Progenitor cell of endocrine pancreas (in vitro differentiated cells): ENCODE measurements around the gene WDR46. TPM values are rescaled to one million over a fixed set of nuclear protein-coding genes. Genes with fewer than 3 reads are reported as not detected.
A peak's percentile ranks its signal among the peaks of the same experiment; 100 is the strongest.

Experiments
- DNase-seq: peaks from one replicate; pipeline ENCODE4 v3.0.0; 2021; ENCODE audit warnings: low spot score; ENCODE audit not compliant: unreplicated experiment
- H3K27ac Mint-ChIP-seq: 2 replicates; pipeline ENCODE4 v1.8.0; 2021; ENCODE audit warnings: mild to moderate bottlenecking, moderate library complexity, mixed read lengths
- H3K27me3 Mint-ChIP-seq: 2 replicates; pipeline ENCODE4 v1.8.0; 2021; ENCODE audit warnings: mixed read lengths
- H3K36me3 Mint-ChIP-seq: 2 replicates; pipeline ENCODE4 v1.8.0; 2022; ENCODE audit warnings: mixed read lengths; ENCODE audit not compliant: insufficient read depth
- H3K4me1 Mint-ChIP-seq: 2 replicates; pipeline ENCODE4 v1.8.0; 2021; ENCODE audit warnings: low read depth, mixed read lengths
- H3K4me3 Mint-ChIP-seq: 2 replicates; pipeline ENCODE4 v1.8.0; 2021; ENCODE audit warnings: low read depth, mild to moderate bottlenecking, moderate library complexity, mixed read lengths
- H3K9me3 Mint-ChIP-seq: 2 replicates; pipeline ENCODE4 v1.8.0; 2021; ENCODE audit warnings: low read depth, mixed read lengths
- CTCF ChIP-seq: fragments of 200-600 bp; sonication (generic); IDR thresholded peaks from one replicate; pipeline ENCODE4 v1.5.0; 2021; ENCODE audit warnings: antibody characterized with exemption, mild to moderate bottlenecking; ENCODE audit not compliant: unreplicated experiment
- total RNA-seq: library from RNA; stranded (reverse); gene quantifications from 2 replicates; pipeline ENCODE4 v1.2.1, GENCODE V29; 2021

Gene WDR46
- total RNA-seq, 1 donor from 2014 or later = 47.5 TPM

- no peak for TF ChIP-seq CTCF
- Mint-ChIP-seq H3K27ac (no peak overlapping the region), H3K27me3 (no peaks in the 10 kb centered on the region), H3K4me1 (no peaks in the 10 kb centered on the region), H3K9me3 (no peaks in the 10 kb centered on the region), H3K4me3 (no peak overlapping the region), H3K36me3 (no peaks in the 10 kb centered on the region)
- no peak for DNase-seq
Measured at GRCh38 chr6:33329058-33329457, 40.0 kb upstream of the WDR46 start.

GRCh38 chr6:33324125-33324524 is 35.1 kb upstream of the WDR46 start:
- Mint-ChIP-seq H3K9me3 (no peaks in the 10 kb centered on the region), H3K4me1 (peaks cover 21% of the 10 kb centered on the region), H3K36me3 (peaks cover 12% of the 10 kb centered on the region), H3K4me3 (peak overlapping the region; percentile 99), H3K27ac (peak overlapping the region; percentile 92), H3K27me3 (no peaks in the 10 kb centered on the region)
- DNase-seq = no peak
- no peak for TF ChIP-seq CTCF

- Mint-ChIP-seq H3K27me3 (no peaks in the 10 kb centered on the region), H3K4me3 (peak overlapping the region; percentile 99), H3K36me3 (peaks cover 15% of the 10 kb centered on the region), H3K27ac (peak overlapping the region; percentile 92), H3K9me3 (no peaks in the 10 kb centered on the region), H3K4me1 (peaks cover 24% of the 10 kb centered on the region)
- TF ChIP-seq CTCF = no peak
- no peak for DNase-seq
Measured at GRCh38 chr6:33323623-33323948, 34.5 kb upstream of the WDR46 start.

- Mint-ChIP-seq H3K4me1 (peaks cover 36% of the 10 kb centered on the region), H3K36me3 (peaks cover 24% of the 10 kb centered on the region), H3K27me3 (no peaks in the 10 kb centered on the region), H3K27ac (peak overlapping the region; percentile 87), H3K4me3 (peak overlapping the region; percentile 64), H3K9me3 (no peaks in the 10 kb centered on the region)
- no peak for DNase-seq
- no peak for TF ChIP-seq CTCF
Measured at GRCh38 chr6:33321227-33321626, 32.2 kb upstream of the WDR46 start.

- Mint-ChIP-seq H3K9me3 (no peaks in the 10 kb centered on the region), H3K4me3 (peak overlapping the region; percentile 64), H3K4me1 (peaks cover 36% of the 10 kb centered on the region), H3K27me3 (no peaks in the 10 kb centered on the region), H3K36me3 (peaks cover 26% of the 10 kb centered on the region), H3K27ac (peak overlapping the region; percentile 85)
- no peak for DNase-seq
- no peak for TF ChIP-seq CTCF
Measured at GRCh38 chr6:33320315-33321181, 31.5 kb upstream of the WDR46 start.
